Measurements from ENCODE around the gene MYO1G.

GRCh38 chr7:44988701-44989100 lies 9.9 kb upstream of the MYO1G start:
- TF ChIP-seq CTCF (IDR thresholded peaks at IDR 0.05): no peak
- TF ChIP-seq EZH2phosphoT487 (IDR thresholded peaks at IDR 0.05): no peak
- no peak for TF ChIP-seq EZH2 (IDR thresholded peaks at IDR 0.05)

All from neural progenitor cell (in vitro differentiated cells).